Retina (tissue), 1 donor: ENCODE measurements around the gene EFEMP2.
A peak's percentile ranks its signal among the peaks of the same experiment; 100 is the strongest.

Experiments used
- DNase-seq: peaks from one replicate; pipeline ENCODE4 v3.0.0-alpha.2; 2016

EFEMP2 gene

DNA sequence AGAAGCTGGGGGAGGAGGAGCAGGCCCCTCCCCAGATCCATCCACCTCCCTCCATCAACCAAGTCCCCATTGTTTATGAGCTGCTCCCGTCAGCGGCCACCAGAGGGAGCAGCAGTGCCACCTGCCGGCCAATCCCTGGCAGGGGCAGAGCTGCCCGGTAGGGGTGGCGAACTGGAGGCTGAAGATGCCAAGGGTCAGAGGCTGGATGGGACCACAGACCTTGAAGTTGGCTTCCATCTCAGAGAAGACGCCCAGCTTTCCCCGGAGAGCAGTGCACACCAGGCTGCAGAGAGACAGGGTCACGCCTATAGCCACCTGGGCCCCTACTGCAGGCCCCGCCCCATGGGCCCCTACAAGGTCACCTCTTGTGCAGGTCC lies 12.1 kb upstream of the EFEMP2 start:
- DNase-seq, result peak; percentile 85

DNA sequence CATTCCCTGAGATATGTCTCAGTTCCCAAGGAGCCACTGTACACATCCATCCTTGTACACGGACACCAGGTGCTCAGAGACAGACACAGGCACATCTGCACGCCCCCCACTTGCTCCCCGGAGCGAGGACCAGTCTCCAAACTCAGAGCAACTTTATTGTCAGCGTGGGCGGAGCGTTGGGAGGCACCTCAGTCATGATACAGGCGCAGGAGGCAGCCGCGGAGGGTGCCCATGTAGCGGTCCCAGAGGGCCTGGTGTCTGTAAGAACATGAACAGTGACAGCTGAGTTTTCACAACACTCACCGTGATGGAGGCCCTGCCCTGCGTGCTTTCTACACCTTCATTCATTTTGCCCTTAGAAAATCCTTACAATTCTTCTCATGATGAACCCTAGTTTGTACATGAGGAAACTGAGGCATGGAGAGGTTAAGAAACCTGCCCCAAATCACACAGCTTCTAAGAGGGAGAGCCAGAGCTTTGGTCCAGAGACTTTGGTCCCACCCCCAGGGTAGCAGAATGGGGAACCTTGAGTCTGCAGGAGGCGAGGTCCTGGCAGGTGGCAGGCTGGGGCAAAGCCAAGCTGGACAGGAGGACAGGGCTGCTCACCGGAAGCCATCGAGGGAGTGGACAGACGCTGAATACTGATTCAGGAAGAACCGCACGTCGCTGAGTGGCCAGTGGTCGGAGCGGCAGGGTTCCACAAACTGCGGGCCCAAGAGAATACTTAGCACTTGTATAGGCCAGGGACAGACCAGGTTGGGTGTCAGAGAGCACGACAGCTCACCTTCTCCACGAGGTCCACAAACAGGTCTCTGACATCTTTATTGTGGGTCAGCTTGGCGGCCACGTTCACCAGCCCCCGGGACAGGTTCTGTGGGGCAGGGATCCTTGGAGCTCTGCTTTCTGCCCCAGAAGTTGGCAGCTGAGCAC lies 11.5 kb upstream of the EFEMP2 start:
- DNase-seq, result no peak

DNA sequence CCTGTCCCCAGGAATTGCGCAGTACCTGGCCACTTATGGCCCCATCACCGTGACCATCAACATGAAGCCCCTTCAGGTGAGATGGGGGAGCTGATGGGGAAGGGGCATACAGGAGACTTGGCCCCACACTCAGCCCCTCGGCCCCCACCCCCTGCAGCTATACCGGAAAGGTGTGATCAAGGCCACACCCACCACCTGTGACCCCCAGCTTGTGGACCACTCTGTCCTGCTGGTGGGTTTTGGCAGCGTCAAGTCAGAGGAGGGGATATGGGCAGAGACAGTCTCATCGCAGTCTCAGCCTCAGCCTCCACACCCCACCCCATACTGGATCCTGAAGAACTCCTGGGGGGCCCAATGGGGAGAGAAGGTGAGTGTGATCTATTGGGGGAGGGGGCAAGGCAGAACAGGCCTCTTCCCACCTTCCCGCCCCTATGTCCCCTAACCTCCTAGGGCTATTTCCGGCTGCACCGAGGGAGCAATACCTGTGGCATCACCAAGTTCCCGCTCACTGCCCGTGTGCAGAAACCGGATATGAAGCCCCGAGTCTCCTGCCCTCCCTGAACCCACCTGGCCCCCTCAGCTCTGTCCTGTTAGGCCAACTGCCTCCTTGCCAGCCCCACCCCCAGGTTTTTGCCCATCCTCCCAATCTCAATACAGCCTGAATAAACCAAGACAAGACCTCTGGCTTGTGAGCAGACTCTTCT lies 10.6 kb upstream of the EFEMP2 start:
- no peak for DNase-seq

DNA sequence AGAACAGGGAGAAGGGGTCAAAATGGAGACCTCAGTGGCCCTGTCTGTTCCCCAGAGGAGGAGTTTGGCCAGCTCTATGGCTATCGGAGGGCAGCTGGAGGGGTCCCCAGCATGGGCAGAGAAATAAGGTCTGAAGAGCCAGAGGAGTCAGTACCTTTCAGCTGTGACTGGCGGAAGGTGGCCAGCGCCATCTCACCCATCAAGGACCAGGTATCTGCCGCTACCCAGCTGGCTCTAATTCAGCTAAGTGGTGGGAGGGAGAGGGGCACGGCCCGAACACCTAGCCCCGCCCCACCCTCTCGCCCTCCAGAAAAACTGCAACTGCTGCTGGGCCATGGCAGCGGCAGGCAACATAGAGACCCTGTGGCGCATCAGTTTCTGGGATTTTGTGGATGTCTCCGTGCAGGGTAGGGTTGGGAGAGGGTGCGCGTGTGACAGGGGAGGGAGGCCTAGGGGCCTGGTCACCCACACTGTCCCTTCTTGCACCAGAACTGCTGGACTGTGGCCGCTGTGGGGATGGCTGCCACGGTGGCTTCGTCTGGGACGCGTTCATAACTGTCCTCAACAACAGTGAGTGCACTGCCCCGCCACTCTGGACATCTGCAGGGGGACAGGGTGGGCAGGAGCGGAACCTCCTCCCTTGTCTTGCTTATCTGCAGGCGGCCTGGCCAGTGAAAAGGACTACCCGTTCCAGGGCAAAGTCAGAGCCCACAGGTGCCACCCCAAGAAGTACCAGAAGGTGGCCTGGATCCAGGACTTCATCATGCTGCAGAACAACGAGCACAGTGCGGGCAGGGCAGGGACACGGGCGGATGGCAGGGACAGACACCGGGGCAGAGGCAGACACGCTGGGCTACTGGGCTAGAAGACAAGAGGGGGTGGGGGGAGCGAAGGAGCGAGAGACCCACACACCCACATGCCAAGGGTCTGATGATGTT lies 9.8 kb upstream of the EFEMP2 start:
- no peak for DNase-seq

DNA sequence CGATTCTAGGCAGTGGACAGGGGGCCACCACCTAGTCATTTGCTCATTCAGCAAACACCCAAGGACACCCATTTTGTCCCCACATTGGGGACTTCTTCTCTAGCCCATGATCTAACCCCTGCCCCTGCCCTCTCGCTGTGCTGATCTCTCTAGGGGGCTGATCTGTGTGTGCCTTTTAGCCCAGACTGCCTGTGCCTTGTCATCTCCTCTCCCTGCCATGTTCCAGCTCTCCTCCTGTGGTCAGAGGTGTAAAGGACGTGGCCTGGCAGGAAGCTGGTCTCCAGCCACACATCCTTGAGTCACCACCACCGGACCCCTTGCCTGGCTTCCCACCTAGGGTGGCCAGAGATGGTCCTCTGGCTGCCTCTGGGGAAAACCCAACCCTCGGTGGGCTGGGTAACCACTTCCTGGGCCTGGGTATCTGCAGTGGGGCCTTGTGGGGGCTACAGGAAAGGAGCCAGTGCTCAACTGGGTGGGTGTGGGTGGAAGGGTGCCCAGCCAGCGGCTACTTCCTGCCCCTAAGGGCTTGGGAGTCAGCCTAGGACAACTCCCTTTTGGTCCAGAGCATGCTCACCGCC lies 8.3 kb upstream of the EFEMP2 start:
- no peak for DNase-seq

DNA sequence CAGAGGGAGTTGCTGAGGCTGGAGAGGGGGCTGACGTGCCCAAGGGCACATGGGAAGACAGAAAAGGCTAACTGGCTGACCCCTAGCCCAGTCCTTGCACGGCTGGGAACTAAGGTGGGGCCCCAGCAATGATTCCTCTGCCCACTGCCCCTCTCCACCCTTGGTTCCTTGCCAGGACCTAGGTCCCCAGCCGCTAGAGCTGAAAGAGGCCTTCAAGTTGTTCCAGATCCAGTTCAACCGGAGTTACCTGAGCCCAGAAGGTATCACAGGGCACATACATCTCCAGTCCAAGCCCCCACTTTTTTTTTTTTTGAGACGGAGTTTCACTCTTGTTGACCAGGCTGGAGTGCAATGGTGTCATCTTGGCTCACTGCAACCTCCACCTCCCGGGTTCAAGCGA lies 7.4 kb upstream of the EFEMP2 start:
- no peak for DNase-seq

DNA sequence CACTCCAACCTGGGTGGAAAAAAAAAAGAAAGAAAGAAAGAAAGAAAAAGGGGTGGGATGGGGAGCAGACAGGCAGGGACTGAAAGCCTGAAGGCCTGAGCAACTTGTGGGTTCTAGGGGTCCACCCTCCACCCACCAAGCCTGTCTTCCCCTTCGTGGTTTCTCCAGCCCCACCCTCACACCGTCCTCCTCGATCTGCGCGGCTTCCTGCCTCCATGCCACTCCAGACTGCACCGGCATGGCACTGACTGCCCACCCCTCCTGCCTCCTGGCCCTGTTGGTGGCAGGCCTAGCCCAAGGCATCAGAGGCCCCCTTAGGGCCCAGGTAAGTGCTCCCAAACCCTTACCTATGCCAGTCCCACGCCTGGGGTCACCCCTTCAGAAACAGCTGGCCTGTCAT lies 7.0 kb upstream of the EFEMP2 start, which contains the start of gene CTSW:
CTSW (plus strand) TSS at position 221 of the 400 bp plus-strand sequence; CDS start at position 239, 18 bp downstream.
- DNase-seq, result no peak

DNA sequence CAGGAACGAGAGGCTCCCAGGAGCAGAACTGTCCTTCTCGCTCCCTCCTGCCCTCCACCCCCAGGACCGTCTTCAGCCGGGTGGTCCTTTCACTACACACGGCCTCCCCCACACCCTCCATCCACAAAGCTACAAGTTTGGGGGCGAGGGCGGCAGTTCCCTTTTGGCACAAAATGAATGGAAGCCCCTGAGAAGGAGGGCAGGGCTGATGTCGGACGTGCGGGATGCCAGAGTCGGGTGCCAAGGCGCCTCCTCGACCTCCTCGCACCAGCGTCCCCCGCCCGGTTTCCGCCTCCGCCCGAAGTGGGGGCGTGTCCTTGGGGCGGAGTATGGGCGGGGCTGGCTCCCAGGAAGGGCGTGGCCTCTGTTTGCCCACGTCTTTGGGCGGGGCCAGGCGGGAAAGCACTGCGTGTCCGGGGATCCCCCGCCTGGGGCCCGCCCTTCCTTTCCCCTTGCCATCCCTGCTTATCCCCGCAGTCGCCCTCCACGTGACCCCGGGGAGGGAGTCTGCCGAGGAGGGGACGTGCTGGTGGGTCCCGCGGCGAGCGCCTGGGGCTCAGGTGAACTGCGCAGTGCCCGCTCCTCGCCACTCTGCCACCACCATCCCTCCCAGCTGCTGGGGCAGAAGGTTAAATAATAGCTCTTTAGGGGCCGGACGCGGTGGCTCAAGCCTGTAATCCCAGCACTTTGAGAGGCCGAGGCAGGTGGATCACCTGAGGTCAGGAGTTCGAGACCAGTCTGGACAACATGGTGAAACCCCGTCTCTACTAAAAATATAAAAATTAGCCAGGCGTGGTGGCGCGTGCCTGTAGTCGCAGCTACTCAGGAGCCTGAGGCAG lies 937 bp upstream of the EFEMP2 start:
- peak; percentile 97 for DNase-seq

DNA sequence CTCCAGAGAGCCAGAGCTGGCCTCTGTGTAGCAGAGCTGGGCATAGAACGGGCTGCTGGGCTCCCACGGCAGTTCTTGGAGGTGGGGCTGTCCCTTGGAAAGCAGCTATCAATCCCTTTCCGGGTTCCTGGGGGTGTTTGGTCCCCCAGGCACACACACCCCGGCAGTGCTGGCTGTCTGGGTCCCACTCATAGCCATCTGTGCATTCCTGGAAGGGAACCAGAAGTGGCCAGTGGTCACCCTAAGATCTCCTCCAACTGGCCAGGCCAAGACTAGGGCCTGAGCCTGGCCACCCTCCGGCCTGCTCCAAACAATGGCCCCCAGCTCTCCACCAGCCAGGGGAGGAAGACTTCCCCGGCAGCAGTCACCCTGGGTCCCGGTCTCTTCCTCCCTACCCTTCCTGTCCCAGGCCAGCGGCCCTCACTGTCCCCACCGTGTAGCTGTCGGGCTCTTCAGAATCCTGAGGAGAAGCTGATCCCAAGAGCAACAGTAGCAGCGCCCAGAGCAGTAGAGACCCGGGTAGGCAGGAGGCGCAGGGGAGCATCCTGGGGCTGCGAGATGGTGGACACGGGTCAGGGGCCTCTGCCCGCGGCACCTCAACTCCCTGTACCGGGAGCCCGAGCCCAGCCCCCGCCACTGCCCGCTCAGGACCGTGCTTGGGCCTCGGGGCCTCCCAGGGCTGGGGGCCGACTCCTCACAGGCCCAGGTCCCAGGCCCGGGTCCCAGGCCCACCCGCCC lies 620 bp downstream of the EFEMP2 start:
- DNase-seq, result peak; percentile 63

DNA sequence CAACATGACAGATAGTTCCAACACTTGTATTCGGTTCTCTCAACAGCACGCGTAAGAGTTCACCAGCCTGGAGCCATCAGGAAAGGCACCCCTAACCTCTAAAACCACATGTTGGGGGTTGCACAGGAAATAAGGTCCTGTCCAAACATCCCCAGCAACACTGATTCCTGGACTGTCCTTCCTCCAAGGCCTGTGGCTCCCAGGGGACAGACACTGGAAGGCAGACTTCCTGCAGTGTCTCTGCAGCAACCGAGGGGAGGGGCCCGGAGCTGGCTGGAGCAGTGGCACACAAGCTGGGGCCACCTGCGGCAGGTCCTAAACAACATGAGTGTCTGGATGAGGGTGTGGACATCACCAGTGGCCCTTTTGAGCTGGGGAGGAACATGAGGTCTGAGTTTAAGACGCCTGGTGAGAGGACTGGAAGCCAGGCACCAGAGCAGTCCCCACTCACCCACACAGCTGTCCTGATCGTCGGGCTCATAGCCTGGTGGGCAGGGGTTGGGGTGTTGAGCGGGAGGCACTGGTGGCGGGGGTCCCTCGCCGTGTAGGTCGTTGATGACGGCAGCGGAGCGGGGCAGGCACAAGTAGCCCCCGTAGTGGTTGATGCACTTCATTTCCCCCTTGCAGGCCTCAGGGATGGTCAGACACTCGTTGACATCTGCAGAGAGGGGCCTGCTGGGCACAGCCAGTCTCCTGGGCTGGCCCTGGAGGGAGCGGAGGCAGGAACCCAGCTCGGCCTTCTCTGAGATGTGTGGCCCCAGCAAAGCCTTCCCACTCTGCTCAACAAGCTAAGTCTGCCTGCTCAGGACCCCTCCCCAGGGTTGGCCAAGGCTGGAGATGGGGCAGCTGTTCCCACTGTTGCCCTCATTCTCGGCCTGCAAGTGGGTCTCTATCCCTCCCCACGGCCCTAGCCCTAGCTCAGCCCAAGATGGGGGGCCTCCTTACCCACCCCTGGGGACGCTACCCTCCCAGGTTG lies 1.6 kb downstream of the EFEMP2 start:
- peak; percentile 16 for DNase-seq

DNA sequence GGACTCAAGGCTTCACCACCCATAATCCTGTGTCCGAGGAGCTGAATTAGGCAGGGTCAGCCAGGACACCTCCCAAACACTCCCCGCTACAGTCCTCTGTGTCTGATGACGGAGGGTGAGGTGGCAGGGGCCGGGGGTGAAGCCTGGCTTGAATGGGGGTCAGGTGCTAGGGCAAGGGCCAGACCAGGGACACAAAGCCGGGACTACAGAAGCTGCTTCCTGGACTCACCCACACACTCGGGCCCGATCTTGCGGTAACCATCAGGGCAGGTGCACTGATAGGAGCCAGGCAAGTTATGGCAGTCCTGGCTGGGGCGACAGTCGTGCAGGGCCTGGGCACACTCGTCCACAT lies 2.3 kb downstream of the EFEMP2 start:
- DNase-seq, result no peak

DNA sequence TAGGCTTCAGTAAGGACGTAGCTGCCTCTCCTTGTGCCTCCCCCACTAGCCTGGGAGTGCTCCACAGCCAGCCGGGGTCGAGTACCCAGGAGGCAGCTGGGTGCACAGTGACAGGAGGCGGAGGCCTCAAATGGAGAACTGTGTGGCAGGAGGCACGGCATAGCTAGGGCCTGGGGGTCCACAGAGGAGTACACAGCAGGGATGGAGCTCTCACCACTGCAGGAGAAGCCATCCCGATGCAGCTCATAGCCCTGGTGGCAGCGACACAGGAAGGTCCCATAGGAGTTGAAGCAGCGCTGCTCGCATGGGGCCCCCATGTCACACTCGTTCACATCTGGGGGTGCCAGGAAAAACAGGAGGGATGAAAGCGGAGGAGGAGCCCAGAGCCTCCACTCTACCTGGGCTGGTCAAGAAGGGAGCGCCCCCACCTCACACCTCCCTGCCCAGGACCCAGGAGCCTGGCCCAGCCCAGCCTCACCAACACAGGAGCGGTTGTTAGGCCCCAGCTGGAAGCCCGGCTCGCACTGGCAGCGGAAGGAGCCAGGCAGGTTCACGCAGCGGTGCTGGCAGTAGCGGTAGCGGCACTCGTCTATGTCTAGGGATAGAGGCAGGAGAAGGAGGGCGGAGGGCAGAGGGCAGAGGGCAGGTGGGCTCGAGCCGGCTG lies 2.8 kb downstream of the EFEMP2 start:
- DNase-seq, result no peak

DNA sequence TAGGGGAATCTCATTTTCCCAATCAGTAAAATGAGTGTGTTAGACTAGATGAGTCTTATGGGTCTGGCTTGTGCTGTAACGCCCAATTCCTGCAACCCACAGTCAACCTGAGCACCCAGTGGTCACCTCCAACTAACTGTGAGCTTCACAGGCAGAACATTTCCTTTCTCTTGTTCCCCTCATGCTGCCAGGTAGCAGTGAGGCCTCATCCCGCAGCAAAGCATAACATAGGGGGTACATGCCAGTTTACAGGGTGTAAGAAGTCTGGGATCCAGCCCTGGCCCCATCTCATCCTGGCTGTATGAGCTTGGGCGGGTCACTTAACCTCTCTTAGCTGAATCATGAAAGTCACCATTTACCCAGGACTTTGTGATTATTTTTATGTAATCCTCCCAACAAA lies 3.7 kb downstream of the EFEMP2 start:
- DNase-seq, result no peak

DNA sequence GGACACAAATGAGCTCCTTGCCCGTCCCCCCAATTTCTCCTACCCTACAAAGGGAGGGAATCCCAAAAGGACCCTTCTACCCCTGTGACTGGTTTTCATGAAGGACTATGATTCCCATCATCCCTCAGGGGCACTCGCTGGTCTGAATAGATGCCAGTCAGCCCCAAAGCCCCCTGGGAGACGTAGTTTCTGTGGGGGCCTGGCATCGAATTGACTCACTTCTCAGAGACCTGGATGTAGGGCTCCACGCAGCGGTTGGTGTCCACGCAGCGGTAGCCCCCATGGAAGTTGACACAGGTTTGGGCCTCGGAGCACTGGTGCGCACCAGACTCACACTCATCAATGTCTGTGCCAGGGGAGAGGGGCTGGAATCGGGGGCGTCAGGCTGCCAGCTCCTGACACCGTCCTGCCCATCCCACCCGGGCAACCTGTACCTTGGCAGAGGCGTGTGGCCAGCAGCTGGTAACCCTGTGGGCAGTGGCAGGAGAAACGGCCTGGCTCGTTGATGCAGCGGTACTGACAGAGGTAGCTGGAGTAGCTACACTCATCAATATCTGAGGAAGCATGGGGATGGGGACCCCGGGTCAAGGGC lies 4.4 kb downstream of the EFEMP2 start:
- DNase-seq, result peak; percentile 47

DNA sequence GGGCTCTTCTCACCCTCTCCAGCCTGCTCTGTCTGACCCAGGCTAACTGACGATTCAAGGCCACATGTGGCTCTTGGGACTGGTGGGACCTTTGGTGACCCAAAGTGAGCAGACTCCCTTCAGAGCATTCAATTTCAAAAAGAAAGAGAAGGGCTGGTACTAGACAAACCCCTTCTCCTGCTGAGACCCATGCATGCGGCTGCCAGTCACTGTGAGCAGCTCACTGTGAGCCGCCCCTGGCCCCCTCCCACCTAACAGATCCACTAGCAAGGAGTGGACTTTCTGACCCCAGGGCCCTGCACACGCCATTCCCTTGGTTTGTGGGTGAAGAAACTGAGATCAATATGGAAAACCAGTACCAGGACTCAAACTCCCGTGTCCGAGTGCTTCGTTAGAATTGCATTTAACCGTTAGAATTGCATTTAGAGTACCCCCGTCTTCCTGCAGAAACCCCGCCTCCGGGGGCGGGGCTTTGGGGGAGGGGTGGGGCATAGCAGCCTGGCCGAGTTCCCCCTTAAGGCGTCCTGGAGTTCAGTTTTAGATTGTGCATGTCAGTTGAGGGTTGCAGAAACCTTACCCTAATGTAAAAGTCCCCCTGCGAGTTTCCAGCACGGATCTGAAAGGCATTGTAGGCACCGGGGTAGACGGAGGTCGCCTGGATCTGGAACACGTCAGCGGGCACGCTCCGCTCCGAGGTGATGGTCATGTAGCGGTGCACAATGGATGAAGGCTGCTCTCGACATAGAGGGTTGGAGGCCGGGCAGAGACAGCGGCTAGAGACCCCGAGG lies 5.1 kb downstream of the EFEMP2 start:
- peak; percentile 39 for DNase-seq

DNA sequence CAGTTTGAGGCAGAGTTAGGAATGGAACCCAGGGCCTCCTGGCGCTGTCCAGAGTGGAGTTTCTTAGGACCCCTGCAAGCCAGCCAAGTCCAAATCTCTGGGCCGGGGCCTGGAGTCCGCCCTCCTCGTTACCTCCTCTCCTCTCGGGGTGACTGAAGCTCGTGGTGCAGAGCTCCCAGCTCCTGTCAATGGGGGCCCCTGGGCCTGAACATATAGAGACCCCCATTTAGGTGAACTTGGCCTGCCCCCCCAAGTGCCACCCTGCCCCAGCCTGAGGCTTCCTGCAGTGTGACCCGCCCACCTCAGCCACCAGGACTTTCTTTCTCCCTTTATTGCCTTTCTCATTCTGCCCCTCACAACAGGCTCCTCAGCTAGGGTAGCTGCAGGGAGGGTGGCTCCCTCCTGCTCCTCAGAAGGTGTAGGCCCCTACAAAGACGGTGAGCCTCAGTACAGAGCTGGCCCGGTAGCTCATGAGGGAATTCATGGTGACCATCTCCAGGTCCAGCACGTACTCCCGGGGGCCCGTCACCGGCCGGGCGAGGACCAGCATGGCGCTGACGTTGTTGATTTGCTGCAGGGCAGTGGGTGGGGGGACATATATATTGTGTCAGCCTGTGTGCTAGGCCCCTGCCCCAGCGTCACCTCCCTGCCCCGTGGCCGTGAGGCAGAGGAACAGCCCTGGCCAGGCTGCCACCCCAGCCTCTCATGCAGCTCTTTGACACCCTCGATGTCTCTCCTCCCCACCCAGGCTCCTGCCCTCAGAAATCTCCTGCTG lies 5.9 kb downstream of the EFEMP2 start:
- DNase-seq, result no peak

DNA sequence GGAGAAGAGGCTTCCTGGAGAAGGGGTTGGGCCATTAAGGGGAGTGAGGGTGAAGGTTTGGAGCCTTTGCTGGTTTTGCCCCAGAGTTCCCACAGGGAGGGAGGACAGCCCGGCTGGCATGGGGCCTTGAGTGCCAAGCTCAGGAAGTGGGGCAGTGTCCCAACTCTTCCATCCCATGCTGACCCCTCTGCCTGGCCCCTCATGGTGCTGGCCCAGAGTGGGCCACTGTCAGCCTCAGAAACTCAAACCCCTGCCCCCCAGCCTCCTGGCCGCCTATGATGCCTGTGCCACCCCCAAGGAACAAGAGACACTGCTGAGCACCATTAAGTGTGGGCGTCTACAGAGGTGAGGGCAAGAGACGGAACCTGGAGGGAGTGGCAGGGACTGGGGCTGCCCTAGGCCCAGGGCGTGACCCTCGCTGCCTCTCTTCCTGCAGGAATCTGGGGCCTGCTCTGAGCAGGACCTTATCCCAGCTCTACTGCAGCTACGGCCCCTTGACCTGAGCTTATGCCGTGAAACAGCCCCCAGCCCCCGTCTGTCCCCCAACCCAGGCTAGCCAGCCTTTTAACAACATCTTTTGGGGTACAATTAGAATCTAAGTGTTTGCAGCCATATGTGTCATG lies 6.9 kb downstream of the EFEMP2 start:
- no peak for DNase-seq
